Caco-2 (cell line): ENCODE results near the gene LENG1. TPM values are rescaled to one million over a fixed set of nuclear protein-coding genes. Genes with fewer than 3 reads are reported as not detected.
"Not testable (repeated sequence)": the region's sequence is repeated elsewhere in the genome, so short reads cannot be mapped to it uniquely, and the experiment has no call there.

Experiments
- BruUV-seq: library from RNA; stranded (reverse); fragments of 400-500 nt; replicated peaks from 2 replicates; lab custom pipeline; 2021; lab: Mats Ljungman, UMichigan
- CTCF ChIA-PET: fragments of 300-600 bp; sonication (Branson Sonifier 250); formaldehyde crosslinking; loops from one replicate; lab custom pipeline; 2022; ENCODE audit warnings: antibody characterized with exemption; lab: Charles Lee
- POLR2A ChIA-PET: fragments of 300-600 bp; sonication (Branson Sonifier 250); formaldehyde crosslinking; loops from one replicate; lab custom pipeline; 2022; ENCODE audit warnings: antibody characterized with exemption; lab: Charles Lee
- DNase-seq, 2 experiments: peaks; one replicate each; pipeline versions ENCODE4 v3.0.0 to v3.0.0-alpha.2; 2020 to 2022
- H3K27me3 ChIP-seq: replicated peaks from 2 replicates; pipeline ENCODE4 v1.6.0; 2011; ENCODE audit warnings: low read length; ENCODE audit not compliant: control insufficient read depth, insufficient read depth
- H3K36me3 ChIP-seq: 2 replicates; pipeline ENCODE4 v1.5.1; 2011; ENCODE audit warnings: low read length; ENCODE audit not compliant: control insufficient read depth, insufficient read depth
- H3K4me1 ChIP-seq: fragments of 250-450 bp; sonication (Bioruptor Pico); 2 replicates; pipeline ENCODE4 v1.5.1; 2020; ENCODE audit warnings: mild to moderate bottlenecking
- H3K4me3 ChIP-seq: 2 replicates; pipeline ENCODE4 v1.5.1; 2011; ENCODE audit warnings: low read depth, mild to moderate bottlenecking, control low read depth, low read length
- H3K9me3 ChIP-seq: fragments of 250-450 bp; sonication (Bioruptor Pico); 2 replicates; pipeline ENCODE4 v1.5.1; 2020; ENCODE audit warnings: mild to moderate bottlenecking, moderate library complexity
- H3K27ac Mint-ChIP-seq: one replicate; pipeline ENCODE4 v1.8.0; 2022; ENCODE audit warnings: mixed read lengths; ENCODE audit not compliant: unreplicated experiment
- H3K27me3 Mint-ChIP-seq: one replicate; pipeline ENCODE4 v1.8.0; 2022; ENCODE audit warnings: mixed read lengths; ENCODE audit not compliant: insufficient read depth, unreplicated experiment
- H3K36me3 Mint-ChIP-seq: one replicate; pipeline ENCODE4 v1.8.0; 2022; ENCODE audit warnings: mild to moderate bottlenecking, mixed read lengths; ENCODE audit not compliant: insufficient read depth, unreplicated experiment
- H3K4me1 Mint-ChIP-seq: one replicate; pipeline ENCODE4 v1.8.0; 2022; ENCODE audit warnings: low read depth, mixed read lengths; ENCODE audit not compliant: unreplicated experiment
- H3K4me3 Mint-ChIP-seq: one replicate; pipeline ENCODE4 v1.8.0; 2022; ENCODE audit warnings: mild to moderate bottlenecking, moderate library complexity, mixed read lengths; ENCODE audit not compliant: unreplicated experiment
- H3K9me3 Mint-ChIP-seq: one replicate; pipeline ENCODE4 v1.8.0; 2022; ENCODE audit warnings: mixed read lengths; ENCODE audit not compliant: unreplicated experiment
- intact Hi-C: fragments of 100-400 bp; cut with micrococcal nuclease; formaldehyde crosslinking; loops from one replicate; pipeline ENCODE4 v1.10.0; 2022; ENCODE audit not compliant: unreplicated experiment
- total RNA-seq: library from RNA; stranded (reverse); gene quantifications from 2 replicates; pipeline ENCODE4 v1.2.3, GENCODE V29; 2022
- TF ChIP-seq, protein P1 (sequence below), 2 experiments: fragments of 200-600 bp in 1 of 2; IDR thresholded peaks; 1 replicate in 1 of 2; 2 replicates in 1 of 2; pipeline versions ENCODE4 v1.5.1 to v1.8.0; 2011 to 2022; ENCODE audit warnings: antibody characterized with exemption in 1 of 2, control low read depth in 1 of 2, inconsistent platforms in 1 of 2, low read depth in 1 of 2, low read length in 1 of 2, mild to moderate bottlenecking in 1 of 2, moderate library complexity in 1 of 2; ENCODE audit not compliant: insufficient read depth in 1 of 2, severe bottlenecking in 1 of 2, unreplicated experiment in 1 of 2

The LENG1 gene
- total RNA-seq, 1 experiment from 2014 or later = 6.9 TPM

DNA sequence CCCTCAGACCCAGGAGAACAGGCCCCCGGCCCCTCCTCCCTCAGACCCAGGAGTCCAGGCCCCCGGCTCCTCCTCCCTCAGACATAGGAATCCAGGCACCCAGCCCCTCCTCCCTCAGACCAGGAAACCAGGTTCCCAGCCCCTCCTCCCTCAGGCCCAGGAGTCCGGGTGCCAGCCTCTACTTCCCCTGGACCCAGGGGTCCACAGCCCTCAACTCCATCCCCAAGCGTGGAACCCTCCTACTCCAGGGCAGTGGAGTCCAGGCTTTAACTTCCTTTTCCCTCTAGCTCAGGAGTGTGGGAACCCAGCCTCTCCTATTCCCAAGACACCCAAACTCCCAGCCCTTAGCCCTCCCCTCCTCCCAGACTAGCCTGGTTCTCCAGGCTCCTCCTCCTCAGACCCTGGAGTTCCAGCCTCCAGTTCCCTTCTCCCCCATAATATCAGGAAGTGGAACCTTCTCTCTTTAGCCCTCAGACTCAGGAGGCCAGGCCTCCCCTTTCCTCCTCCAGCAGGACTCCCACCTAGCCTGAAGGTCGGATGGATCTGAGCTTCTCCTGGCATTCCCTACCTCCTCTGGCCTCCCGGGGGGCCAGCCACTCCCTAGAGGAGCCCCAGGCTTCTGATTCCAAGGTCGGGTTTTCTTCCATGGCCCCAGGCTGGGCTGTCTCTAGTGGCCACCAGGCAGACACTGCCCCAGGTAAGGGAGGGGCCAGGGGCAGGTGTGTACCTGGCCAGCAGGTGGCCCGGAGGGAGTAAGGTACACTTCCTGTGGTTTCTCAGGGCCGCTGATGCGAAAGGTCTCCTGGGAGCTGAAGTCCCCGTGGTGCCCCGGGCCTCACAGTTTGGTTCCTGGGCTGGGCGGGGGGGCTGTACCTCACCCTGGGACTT lies 13.2 kb upstream of the LENG1 start, which contains the start of gene TMC4:
TMC4 (minus strand) TSS at position 690 of the 888 bp plus-strand sequence; CDS start at position 647, 43 bp downstream.
- Mint-ChIP-seq H3K9me3 (no peaks in the 10 kb centered on the region), H3K4me3 (peak within 1 kb of the TSS; percentile 86), H3K27ac (peak within 1 kb of the TSS; percentile 99), H3K36me3 (peaks cover 63% of the 10 kb centered on the region), H3K27me3 (no peaks in the 10 kb centered on the region), H3K4me1 (peaks cover 21% of the 10 kb centered on the region)
- BruUV-seq = no TSS peak
- DNase-seq = peak; percentile 95 to 96
- CTCF ChIA-PET = interaction anchor here (0.6 to 2.6 kb wide), 12 partner anchors 8 to 93 kb away, joined by 3 to 56 read pairs (median 6); partner anchors contain the start of genes CNOT3, LENG1, MBOAT7 and TSEN34
- intact Hi-C loops = loop anchor here (1.0 to 2.0 kb wide), 5 partner anchors 10 to 59 kb away; partner anchors contain the start of gene CNOT3
- peaks cover 2% of the 10 kb centered on the region; the same call in 1 of the 2 replicates for H3K36me3 ChIP-seq
- H3K4me1 ChIP-seq = peaks cover 10% of the 10 kb centered on the region
- peak within 1 kb of the TSS; percentile 46 for H3K4me3 ChIP-seq
- H3K9me3 ChIP-seq = no peaks in the 10 kb centered on the region
- POLR2A ChIA-PET = interaction anchor here (0.5 to 3.1 kb wide), 9 partner anchors 13 to 38 kb away, joined by 3 to 40 read pairs (median 5); partner anchors contain the start of genes CNOT3, LENG1, MBOAT7 and RPS9
- TF ChIP-seq, protein P1, sequence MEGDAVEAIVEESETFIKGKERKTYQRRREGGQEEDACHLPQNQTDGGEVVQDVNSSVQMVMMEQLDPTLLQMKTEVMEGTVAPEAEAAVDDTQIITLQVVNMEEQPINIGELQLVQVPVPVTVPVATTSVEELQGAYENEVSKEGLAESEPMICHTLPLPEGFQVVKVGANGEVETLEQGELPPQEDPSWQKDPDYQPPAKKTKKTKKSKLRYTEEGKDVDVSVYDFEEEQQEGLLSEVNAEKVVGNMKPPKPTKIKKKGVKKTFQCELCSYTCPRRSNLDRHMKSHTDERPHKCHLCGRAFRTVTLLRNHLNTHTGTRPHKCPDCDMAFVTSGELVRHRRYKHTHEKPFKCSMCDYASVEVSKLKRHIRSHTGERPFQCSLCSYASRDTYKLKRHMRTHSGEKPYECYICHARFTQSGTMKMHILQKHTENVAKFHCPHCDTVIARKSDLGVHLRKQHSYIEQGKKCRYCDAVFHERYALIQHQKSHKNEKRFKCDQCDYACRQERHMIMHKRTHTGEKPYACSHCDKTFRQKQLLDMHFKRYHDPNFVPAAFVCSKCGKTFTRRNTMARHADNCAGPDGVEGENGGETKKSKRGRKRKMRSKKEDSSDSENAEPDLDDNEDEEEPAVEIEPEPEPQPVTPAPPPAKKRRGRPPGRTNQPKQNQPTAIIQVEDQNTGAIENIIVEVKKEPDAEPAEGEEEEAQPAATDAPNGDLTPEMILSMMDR (IDR thresholded peaks at IDR 0.05; ENCODE audit: insufficient read depth in 1 of 2, low read depth in 1 of 2, low read length in 1 of 2, severe bottlenecking in 1 of 2, unreplicated experiment in 1 of 2) = peak; percentile 87 to 95
- no peaks in the 10 kb centered on the region for H3K27me3 ChIP-seq

DNA sequence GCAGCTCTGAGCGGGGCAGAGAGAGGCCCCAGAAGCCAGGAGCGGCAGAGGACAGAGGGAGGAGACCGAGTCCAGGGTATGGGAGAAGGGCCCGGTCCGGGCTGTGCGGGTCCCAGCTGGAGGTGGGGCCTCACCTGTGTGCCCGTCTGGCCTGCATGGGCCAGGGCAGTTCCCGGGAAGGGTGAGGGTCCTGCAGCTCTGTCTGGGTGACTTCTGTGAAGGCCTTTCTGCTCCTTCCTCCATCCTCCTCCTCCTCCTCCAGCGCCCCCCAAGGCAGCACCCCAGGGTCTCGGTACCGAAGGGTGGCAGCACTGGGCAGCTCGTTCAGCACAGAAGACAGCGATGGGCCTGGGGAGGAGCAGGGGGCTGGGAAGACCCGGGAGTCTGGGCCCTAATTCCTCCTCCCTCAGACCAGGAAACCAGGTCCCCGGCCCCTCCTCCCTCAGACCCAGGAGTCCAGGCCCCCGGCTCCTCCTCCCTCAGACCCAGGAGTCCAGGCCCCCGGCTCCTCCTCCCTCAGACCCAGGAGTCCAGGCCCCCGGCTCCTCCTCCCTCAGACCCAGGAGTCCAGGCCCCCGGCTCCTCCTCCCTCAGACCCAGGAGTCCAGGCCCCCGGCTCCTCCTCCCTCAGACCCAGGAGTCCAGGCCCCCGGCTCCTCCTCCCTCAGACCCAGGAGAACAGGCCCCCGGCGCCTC lies 12.4 kb upstream of the LENG1 start:
- not testable (repeated sequence) for H3K36me3 ChIP-seq, DNase-seq, H3K9me3 ChIP-seq, H3K27me3 Mint-ChIP-seq, H3K27me3 ChIP-seq, BruUV-seq, H3K9me3 Mint-ChIP-seq, H3K4me1 ChIP-seq
- peak overlapping the region; percentile 99 for H3K27ac Mint-ChIP-seq
- ChIA-PET CTCF (interaction anchor here (0.6 to 2.6 kb wide), 4 partner anchors 13 to 94 kb away, joined by 3 to 56 read pairs (median 11); partner anchors contain the start of genes CNOT3, LENG1 and MBOAT7), POLR2A (interaction anchor here (0.8 to 3.1 kb wide), 3 partner anchors 16 to 36 kb away, joined by 3 to 40 read pairs (median 3); partner anchors contain the start of genes MBOAT7 and TSEN34)
- intact Hi-C loops = loop anchor here (2.0 kb wide), 1 partner anchor 37 kb away; no protein-coding TSS in a partner anchor
- H3K36me3 Mint-ChIP-seq = peaks cover 63% of the 10 kb centered on the region
- H3K4me1 Mint-ChIP-seq = peaks cover 21% of the 10 kb centered on the region
- H3K4me3 Mint-ChIP-seq = peak overlapping the region; percentile 86
- H3K4me3 ChIP-seq = peak overlapping the region; percentile 17

DNA sequence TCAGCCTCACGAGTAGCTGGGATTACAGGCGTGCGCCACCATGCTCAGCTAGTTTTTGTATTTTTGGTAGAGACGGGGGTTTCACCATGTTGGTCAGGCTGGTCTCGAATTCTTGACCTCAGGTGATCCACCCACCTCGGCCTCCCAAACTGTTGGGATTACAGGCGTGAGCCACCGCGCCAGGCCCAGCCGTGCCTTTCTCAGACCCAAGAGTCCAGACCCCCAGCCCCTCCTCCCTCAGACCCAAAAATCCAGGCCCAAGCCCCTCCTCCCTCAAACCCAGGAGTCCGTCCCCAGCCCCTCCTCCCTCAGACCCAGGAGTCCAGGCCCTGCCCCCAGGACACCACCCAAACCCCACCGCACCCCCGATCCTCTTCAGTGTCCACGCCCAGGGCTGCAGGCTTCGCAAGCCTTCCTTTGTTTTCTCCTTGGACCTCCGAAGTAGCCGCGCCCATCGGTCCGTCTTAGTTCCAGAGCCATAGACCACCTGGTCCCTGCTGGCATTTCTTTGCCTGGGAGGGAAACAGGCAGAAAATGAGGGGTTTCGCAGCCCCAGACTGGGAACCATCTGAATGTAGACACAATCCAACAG lies 9.7 kb upstream of the LENG1 start:
- CTCF ChIA-PET = interaction anchor here (0.6 to 1.7 kb wide), 7 partner anchors 8 to 210 kb away, joined by 3 to 10 read pairs (median 5); partner anchors contain the start of genes CNOT3, LENG1 and MBOAT7
- H3K36me3 ChIP-seq = no peaks in the 10 kb centered on the region
- peaks cover 10% of the 10 kb centered on the region for H3K4me1 ChIP-seq
- no peaks in the 10 kb centered on the region for H3K27me3 ChIP-seq
- DNase-seq = no peak
- Mint-ChIP-seq H3K4me3 (no peak overlapping the region), H3K27me3 (no peaks in the 10 kb centered on the region), H3K36me3 (peaks cover 66% of the 10 kb centered on the region), H3K9me3 (peaks cover 12% of the 10 kb centered on the region), H3K27ac (no peak overlapping the region), H3K4me1 (peaks cover 28% of the 10 kb centered on the region)
- intact Hi-C loops = no loop called here
- POLR2A ChIA-PET = interaction anchor here (0.8 kb wide), 1 partner anchor 20 kb away, joined by 3 read pairs; the partner anchor contains the start of gene MBOAT7
- BruUV-seq = no TSS peak
- TF ChIP-seq, protein P1 (IDR thresholded peaks at IDR 0.05; ENCODE audit: insufficient read depth in 1 of 2, low read depth in 1 of 2, low read length in 1 of 2, severe bottlenecking in 1 of 2, unreplicated experiment in 1 of 2) = no peak
- H3K9me3 ChIP-seq = no peaks in the 10 kb centered on the region
- H3K4me3 ChIP-seq = no peak overlapping the region
